ENCODE data around the gene PTPRN2.

The PTPRN2 gene

DNA sequence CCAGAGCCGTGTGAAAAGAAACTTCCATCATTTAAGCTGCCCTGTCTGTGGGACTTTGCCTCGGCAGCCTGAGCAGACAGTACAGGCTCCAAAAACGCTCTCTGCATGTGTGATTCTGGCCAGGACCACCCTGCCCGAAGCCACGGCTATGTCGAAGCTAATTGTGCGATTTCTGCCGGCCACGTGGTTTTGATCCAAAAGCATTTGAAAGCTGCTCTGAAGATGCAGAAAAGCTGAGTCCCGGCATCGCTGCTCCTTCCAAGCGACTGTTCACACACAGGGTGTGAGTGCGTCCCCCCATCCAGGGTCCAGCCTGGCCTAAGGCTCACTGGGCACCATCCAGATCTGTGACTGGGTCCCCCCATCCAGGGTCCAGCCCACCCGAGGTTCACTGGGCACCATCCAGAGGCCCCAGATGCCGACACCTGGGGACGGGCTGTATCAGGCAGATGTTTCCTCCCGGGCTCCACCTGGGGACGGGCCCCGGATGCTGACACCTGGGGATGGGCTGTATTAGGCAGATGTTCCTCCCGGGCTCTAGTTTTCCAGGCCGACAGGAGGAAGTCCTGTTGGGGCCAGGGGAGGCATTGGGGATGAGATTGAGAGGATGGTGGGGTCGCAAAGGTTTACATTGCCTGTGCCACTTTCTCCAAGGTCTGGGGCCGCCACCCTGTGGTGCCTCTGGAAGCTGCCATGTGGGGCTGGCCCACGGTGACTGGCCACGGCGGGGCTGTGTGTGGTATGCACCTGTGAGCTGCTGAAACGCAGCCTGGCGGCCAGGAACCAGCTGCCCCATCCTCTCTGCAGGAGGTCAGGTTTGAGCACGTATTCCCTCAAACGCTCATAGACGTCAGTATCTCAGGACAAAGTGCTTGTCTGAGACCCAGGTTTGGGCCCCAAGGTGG, 723.5 kb downstream of the PTPRN2 start:
- DNase-seq, result no peak

GRCh38 chr7:157863176-157863575, 724.4 kb downstream of the PTPRN2 start:
- DNase-seq, result no peak

DNA sequence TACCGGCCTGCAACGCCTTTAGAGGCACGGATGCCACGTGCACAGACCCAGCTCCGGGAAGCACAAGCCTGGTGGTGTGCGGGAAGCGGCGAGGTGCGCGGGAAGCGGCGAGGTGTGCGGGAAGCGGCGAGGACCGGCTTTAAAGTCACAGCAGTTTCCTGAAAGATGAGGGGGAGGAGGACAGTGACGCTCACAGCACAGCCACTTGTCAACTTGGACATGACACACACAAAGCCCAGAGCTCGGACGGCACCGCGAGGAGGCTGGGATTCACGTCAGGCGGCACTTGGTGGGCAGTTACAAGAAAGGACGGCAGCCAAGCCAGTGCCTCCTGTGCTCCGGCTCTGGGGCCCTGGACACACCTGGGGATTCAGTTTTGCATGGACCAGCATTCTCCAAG, 724.9 kb downstream of the PTPRN2 start:
- DNase-seq, result no peak

- DNase-seq, result no peak
These were observed 726.1 kb downstream of the PTPRN2 start for GRCh38 chr7:157861551-157861950.

GRCh38 chr7:157861031-157861491, 726.6 kb downstream of the PTPRN2 start:
- DNase-seq, result no peak

- no peak for DNase-seq
These were observed 727.2 kb downstream of the PTPRN2 start for GRCh38 chr7:157860406-157860805.

DNA sequence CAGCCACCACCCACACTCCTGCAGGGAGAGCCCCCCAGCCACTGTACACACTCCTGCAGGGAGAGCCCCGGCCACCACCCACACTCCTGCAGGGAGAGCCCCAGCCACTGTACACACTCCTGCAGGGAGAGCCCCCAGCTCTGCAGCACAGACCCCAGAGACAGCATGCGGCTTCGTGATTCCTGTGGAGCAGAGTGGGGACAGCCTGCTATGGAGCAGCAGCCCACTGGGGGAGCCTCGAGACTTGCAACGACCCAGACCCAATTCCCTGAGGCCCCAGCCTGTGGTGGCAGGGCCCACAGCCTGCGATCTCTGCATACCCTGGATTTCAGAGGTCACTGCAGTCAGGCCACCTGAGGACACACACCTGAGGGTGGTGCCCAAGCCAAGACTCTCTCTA, 727.7 kb downstream of the PTPRN2 start:
- no peak for DNase-seq

DNA sequence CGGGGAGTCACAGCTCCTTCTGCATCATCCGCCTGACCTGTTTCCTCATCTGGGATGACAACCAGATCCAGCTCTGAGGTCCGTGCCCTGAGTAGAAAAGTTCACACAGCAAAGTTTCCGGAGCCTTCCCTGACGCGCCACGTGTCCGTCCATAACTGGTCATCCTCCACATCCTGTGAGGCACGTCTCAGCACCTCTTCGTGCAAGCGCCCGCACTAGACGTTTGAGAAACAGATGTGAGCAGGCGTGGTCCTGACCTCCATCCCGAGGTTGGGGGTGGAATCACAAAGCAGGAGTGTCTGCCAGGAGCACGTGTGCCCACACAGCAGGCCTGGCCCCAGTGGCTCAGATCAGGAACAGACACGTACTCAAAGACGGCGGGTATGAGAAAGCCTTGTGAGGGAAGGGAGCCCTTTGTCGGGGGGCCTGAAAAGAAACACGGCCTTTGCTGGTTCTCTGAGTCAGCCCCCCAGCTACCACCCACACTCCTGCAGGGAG, 730.0 kb downstream of the PTPRN2 start:
- no peak for DNase-seq

DNA sequence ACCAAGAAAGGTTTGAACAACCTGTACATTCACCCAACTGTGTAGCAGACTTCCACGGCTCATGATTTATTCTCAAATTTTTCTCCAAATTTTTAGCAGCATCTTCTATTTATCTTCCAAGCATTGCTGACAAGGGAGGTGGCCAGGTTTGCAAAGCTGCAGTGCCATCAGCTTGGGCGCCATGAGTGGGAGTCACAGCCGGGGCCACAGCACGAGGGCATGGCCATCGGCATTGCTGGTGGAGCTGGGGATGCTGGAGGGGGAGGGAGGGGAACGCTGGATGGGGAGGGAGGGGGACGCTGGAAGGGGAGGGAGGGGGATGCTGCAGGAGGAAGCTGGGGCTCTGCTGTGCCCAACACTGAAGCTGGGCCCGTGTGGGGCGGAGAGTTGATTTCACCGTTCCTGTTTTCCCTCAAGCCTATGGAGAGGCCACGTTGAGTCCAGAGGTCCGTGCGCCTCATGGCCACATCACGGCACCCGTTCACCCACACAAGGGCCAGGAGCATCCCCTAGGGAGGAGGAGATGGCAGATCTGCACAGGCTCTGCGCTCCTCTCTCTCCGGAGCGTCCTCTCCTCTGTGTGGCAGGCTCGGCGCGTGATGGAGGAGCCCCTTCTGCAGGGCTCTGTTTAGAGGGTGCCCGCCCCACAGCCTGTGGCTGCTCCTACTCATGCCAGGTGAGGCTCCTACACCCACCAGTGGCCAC, 730.6 kb downstream of the PTPRN2 start:
- DNase-seq, result no peak

- no peak for DNase-seq
These were observed 732.0 kb downstream of the PTPRN2 start for GRCh38 chr7:157855452-157856213.

DNA sequence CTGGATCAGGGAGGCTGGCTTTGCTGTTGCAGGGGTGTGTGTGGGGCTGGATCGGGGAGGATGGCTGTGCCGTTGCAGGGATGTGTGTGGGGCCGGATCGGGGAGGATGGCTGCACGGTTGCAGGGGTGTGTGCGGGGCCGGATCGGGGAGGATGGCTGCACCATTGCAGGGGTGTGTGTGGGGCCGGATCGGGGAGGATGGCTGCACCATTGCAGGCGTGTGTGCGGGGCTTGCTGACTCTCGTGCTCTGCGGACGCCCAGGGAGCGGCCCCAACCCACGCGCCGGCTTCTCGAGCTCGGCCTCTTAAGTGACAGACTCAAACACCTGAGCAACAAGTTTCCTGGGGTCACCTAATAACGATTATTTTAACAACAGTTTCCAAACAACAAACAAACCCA, 732.6 kb downstream of the PTPRN2 start:
- DNase-seq, result no peak

DNA sequence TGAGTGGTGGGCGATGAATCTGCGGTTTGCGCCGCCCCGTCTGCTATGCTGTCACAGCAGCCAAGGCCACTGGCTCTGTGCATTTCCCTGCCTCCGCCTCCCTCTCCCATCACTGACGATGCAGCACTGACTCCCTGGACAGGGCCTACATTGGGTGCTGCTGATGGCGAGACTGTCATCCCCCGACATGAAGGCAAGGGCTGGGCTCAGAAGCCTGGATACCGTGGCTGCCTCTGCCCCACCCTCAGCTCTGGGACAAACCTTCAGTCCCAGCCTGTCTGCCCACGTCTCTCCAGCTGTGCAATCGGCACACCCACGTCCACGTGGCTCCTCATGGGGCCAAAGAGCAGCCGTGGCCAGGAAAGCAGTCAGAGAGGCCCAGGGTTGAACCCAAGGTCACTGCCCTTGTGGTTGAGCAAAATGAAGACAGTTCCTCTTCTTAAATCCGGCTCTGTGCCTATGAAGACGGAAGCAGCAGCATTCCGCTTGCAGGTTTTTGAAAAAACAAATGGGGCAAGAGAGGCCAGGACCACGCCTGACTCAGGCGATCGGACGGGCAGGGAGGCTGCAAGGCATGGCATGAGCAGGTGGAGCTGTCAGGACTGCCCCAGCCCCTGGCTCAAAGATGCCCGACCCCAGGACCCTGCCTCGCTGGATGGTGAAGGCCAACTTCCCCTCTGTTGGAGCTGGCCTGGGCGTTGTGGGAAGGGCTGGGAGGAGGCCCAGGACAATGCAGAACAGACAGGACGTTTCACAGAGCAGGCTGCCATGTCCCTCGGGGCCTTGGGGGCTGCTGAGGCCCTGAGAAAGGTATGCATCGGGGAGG, 733.3 kb downstream of the PTPRN2 start:
- DNase-seq, result no peak

DNA sequence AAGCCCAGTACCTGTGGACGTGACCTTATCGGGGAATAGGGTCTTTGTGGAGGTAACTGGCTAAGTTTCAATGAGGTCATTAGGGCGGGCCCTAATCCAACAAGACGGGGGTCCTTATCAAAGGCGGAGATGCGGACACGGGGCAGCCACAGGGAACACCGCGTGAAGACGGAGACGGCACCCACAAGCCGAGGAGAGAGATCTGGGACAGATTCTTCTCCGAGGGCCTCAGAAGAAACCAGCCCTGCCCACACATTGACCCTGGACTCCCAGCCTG, 733.9 kb downstream of the PTPRN2 start:
- no peak for DNase-seq

- no peak for DNase-seq
These were observed 734.4 kb downstream of the PTPRN2 start for GRCh38 chr7:157853076-157853788.

- no peak for DNase-seq
These were observed 736.0 kb downstream of the PTPRN2 start for GRCh38 chr7:157851501-157852067.

- DNase-seq, result no peak
These were observed 736.9 kb downstream of the PTPRN2 start for GRCh38 chr7:157850481-157851444.

- no peak for DNase-seq
These were observed 737.9 kb downstream of the PTPRN2 start for GRCh38 chr7:157849726-157850125.

- no peak for DNase-seq
These were observed 738.4 kb downstream of the PTPRN2 start for GRCh38 chr7:157849341-157849596.

DNA sequence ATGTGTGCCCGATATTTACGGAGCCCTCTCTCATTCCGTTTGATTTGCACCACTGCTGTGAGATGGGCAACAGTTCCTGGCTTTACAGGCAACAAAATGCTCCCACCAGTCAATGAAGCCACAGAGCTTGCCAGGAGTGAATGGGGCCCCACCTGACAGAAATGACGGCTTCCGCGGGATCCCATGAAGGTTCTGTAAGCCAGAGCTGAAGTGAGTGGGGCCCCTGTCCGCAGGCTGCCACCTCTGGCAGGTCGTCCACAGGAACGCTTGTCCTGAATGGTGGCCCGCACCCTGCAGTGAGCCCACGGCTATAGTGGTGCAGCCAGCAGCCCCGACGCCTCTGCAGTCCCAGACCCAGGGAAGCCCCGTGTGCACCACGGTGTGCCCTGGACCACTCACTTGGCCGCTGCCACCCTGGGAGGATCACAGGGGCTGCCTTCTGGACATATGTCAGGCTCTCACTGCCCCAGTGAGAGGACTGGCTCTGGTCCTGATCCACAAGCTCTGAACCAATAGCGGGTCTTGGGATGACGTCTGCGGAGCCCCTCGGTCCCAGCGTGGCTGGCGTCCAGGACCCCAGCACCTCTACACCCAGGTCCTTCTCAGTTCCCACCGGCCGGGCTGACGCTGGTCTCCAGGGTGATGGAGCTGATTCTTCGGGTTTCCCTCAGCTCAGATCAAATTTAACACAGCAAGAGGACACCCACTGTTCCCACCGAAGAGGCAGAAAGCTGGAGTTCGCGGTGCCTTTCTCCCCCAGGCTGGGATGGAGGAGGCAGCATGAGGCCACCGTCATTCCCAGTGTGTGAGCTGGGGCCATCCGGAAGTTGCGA, 738.9 kb downstream of the PTPRN2 start:
- no peak for DNase-seq

All from NCI-H524 (cell line).